NCI-H748 treated with DMSO at 0.1 percent for 48 hours (cell line): ENCODE measurements around the gene RALGPS1.

Experiments used
- DNase-seq: peaks from one replicate; lab custom pipeline; 2025; lab: John Stamatoyannopoulos, UW

Gene RALGPS1

DNA sequence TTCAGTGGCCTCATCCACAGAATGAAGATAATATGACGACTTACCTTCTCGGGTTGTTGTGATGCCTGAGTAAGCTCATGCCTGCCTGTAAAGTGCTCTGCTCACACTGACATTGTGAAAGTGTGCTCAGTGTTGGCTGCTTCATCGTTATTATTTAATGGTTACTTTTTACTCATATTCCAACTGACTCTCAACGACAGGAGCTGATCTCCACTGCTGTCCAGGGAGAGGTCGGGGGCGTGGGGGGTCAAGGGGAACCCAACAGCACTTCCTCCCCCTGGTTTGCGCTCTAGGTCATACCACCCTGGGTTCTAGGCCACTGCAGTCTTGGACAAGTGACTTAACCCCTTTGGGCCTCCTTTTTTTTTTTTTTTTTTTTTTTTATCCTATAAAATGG lies 260.7 kb downstream of the RALGPS1 start:
- DNase-seq = no peak

DNA sequence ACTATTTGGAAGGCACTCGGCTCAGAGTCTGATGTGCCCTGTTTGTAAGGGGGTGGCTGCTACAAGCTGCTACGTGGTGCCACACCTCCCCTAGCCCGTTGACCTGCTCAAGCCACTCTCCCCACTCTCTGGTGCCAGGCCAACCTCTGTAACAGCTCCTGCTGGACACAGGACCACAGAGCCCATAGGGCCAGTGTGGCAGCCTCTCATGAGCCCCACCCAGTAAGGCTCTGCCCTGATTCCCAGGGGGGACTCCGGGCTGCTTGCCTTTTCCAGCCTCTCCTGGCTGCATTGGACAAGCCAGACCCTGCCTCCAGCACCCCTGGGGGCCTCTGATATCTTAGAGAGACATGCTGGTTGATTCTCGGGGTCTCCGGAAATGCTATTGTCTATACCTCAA lies 261.2 kb downstream of the RALGPS1 start:
- DNase-seq = no peak

DNA sequence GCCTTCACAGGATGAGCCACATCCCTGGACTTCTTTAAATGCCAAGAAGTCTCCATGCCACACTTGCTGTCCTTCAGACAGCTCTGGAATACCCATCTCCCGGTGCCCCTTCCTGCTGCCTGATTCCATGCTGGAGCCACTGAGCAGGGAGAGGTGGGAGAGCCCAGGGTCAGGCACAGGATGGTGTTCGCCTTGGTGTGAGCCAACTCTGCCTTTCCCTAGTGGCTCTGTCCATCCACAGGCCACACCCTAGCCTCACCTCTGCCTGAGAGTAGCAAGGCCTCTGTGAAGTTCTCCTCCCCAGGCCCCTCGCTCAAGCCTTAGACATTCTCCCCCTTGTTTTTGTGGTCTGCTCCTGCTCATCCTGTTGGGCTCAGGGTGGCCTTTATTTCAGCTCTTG lies 262.0 kb downstream of the RALGPS1 start:
- no peak for DNase-seq

DNA sequence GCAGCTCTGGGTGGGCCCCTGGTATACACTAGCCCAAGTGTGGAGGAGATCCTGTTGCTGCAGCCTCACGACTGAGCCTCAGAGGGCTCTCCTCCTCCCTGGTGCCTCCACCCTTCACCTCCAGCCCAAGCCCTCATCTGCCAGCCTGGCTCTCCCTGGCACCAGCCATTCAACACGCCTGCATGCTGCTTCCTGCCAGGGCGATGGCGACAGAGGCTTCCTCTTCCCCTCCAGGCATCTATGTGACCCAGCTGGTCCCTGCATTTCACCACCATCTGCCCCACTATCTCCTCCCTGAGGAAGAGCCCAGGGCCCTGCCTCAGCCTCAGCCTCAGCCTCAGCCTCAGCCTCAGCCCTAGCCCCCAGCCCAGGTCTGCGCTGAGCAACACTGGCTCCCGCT lies 262.6 kb downstream of the RALGPS1 start:
- DNase-seq = no peak

DNA sequence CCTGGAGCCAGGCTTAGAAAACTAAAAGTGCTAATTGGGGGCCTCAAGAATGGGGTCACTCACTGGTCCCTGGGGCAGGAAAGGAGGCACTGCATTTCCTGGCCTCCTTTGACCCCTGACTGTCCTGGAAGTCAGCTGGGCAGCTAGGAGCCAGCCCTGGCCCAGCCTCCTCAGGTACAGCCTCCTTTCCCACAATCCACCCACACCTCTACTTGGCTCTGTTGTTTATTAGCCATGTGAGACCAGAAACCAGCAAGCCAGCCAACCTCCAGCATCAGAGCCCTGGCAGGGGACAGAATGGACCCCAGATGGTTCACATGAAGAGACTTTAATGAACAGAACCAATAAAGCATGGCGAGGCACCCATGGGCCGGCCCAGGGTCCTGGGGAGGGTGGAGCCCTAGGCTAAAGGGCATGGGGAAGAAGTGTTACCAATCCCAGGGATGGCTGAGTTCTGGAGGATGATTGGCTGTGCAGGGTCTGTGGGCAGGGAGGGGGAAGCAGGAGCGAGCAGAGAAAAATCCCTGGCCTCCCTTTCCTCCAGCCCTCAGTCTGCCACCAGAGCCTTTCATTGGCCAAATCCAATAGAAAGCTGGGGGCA lies 263.2 kb downstream of the RALGPS1 start:
- no peak for DNase-seq

DNA sequence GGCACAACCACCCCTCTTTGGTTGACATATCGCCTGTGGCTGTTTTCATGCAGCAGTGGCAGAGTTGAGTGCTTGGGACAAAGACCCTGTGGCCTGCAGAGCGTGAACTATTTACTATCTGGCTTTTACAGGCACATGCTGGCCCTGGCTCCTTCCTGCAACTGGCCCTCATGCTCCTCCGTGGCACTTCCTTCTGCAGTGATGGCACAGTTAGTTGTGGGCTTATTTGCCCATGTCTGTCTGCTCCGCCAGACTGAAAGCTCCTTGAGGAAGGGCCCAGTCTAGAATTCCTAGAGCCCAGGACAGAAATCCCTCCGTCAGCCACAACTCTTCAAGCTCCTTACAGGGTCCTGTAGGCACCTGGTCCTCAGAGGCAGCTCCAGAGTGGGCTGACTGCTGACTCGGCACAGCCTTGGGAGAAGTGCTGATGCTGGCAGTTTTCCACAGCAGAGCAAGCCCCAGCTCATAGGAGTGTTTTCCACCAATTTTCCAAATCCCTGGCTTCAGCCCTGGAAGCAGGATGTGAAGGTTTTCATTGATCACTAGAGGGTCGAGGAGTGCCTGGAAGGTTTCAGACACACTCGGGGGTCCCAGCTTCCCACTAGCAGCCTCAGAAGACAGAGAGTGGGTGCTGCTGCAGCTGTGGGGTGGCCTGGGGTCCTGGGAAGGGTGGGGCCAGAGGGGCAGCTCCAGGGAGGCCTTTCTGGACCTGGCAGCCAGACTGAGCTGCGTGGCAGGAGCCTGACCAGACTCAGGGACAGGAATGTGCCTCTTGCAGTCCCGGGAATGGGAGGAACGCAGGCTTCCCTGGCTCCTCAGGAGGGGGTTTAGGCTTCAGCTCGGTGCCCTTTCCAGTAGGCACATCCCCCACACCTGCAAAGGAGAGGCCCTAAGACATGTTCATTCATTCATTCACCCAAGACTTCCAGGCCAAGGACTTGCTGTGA lies 264.4 kb downstream of the RALGPS1 start:
- DNase-seq = no peak

DNA sequence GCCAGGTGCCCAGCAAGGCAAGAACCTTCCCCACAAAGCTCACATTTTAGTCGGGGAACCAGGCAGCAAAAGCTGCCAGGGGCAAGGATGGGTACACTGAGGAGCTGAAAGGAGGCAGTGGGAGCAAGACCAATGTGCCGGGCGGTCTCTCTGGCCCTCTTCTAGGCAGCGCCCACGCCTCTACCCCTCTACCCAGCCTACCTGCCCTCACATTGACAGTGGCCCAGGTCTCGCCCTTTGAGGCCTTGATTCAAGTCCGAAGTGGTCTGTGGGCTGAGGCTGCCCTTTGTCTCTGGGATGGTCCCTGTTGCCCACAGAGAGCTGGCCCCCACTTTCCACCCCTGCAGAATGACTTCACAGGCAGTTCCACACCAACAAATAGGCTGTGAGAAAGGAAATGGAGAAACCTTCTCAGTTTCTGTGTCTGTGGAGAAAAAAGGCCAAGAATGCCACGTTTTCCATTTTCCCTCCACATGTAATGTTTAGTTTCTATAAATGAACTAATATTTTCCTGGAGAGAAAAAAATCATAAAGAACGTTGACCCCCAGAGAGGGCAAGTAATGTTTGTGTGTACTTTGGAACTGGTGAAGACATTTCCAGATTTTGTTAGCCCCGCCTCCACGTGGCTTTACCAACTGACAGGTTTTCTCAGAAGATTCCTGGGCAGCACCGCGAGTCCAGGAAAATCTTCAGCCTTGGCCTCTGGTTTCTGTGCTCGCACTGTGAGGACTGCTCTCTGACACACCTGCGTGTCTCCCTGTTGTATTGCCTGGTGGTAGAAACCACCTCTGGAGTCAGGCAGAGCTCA lies 265.3 kb downstream of the RALGPS1 start:
- no peak for DNase-seq

DNA sequence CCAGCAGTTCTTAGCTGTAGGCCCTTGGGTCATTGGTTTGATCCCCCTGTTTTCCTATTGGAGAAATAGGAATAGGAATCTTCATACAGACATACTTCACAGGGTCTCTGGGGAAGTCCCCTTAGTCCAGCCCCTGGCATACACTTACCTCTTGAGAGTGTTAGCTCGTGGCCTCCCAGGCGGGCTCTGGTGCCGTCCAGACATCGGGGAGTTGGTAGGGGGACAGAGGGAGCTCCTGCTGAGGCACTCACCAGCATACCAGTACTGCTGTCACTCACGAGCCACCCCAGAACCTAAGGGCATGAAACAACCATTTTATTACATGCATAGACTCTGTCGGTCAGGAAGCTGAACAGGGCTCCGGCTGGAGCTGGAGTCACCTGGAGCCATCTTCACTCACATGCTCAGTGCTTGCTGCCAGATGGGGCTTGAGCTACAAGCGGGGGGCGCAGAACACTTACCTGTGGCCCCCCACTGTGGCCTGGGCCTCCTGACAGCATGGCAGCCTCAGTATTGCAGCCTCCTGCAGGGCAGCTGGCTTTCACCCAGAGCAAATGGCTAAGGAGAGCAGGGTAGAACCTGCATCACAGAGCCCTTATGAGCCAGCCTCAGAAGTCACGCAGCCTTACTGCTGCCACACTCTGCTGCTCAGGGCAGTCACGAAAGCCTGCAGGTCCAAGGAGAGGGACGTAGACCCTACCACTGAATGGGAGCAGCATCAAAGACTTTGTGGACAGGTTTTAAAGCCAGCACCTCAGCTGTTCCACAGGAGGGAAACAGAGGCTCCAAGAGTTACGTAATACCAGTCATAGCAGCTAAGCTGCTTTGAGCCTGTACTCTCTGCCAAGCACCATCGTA lies 266.1 kb downstream of the RALGPS1 start:
- DNase-seq = no peak

DNA sequence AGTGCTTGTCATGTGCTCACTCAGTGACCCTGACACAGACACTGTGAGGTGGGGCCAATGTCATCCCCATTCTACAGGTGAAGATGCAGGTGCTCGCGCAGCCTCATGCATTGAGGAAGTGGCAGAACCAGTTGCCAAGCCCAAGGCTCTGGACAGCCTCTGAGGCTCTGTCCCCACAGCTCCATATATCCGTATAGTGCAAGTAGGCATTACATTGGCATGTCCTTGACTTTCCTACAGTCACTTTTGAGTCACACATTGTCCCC lies 266.7 kb downstream of the RALGPS1 start:
- DNase-seq = no peak

DNA sequence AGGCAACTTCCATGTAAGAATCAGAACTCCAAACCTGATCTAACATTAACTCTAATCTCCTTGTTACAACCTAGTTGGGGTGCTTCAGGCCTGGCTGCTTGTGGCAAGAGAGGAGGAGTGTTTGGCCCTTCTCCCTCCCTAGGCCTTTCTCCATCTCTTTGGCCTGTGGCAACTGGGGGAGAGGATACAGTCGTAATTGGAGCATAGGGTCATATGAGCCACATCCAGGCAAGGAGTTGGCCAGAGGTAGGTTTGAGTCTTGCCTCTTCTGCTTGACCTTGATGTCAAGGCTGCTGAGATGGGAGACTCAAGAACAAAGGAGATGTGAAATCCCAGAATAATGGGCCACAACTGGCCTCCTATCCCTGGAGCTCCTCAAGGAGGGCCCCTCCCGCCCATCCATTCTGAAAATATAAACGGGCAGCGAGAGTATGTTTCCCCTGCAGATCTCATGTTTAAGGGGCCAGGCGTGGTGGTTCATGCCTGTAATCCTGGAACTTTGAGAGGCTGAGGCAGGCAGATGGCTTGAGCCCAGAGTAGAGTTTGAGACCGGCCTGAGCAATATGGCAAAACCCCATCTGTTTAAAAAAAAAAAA lies 267.1 kb downstream of the RALGPS1 start:
- DNase-seq = no peak

DNA sequence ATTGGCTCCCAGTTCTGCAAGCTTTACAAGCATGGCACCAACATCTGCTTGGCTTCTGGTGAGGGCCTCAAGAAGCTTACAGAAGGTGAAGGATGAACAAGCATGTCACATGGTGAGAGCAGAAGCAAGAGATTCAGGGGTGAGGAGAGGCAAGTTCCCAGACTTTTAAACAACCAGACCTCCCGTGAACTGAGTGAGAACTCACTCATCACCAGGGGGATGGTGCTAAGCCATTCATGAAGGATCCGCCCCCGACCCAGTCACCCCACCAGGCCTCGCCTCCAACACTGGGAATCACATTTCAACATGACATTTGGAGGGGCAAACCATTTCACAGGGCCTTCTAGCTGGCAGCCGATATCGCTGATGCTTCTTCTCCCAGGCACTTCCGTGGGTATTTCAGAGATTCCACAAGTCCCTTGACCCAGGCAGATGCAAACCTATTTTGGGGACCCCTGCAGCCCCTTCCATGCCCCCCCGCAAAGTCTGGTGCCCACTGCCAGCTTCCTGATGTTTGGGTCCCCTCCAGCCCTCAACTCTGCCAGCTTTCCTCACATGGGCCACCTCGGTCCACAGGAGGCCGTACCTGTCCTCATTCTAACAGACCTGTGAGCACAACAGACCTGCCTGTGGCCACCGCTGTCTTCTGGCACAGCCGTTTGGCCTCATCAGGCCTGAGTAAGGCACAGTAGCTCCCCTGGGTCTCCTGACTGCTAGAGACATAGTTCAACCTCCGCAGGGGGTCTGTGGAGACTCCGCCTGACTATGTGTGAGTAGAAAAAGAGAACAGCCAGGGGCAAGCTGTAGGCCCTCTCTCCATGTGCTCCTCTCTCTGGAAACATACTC lies 268.5 kb downstream of the RALGPS1 start:
- no peak for DNase-seq

DNA sequence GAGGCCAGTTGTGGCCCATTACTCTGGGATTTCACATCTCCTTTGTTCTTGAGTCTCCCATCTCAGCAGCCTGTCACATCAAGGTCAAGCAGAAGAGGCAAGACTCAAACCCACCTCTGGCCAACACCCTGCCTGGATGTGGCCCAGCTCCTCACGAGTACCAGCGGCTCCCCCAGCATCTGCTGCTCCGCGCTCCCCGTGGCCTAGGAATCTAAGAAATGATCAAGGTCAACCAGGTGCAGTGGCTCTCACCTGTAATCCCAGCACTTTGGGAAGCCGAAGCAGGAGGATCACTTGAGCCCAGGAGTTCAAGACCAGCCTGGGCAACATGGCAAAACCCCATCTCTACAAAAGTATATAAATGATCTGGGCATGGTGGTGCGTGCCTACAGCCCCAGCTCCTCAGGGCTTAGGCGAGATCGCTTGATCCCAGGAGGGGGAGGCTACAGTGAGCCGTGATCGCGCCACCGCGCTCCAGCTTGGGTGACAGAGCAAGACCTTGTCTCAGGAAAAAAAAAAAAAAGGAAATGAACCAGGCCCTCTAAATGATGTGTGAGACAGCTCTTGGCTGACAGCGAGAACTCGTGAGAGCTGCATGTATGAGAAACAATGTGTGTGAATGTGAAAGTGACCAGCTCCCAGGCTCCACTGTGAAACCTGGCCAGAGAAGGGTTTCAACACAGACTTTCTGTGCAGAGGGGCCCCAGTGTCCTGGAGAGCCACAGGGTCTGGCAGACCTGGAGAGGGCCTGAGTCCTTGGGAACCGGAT lies 269.4 kb downstream of the RALGPS1 start:
- no peak for DNase-seq

DNA sequence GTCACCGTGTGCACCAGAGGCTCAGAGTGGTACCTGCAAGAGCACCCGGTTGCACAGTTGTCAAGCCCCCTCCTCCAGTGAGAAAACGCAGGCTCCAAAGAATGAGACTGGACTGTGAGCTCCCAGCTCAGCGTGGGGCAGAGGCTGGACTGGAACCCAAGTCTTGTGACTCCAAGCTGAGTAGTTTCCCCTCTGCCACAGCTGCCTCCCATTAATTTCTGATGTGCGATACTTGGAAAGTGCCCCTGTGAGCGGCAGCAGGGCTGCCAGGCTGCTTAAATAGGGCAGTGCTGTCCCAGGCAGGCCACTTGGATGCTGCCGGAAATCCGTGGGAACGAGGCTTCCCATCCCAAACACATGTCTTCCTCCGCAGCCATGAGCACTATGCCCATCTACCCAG lies 270.1 kb downstream of the RALGPS1 start:
- no peak for DNase-seq

DNA sequence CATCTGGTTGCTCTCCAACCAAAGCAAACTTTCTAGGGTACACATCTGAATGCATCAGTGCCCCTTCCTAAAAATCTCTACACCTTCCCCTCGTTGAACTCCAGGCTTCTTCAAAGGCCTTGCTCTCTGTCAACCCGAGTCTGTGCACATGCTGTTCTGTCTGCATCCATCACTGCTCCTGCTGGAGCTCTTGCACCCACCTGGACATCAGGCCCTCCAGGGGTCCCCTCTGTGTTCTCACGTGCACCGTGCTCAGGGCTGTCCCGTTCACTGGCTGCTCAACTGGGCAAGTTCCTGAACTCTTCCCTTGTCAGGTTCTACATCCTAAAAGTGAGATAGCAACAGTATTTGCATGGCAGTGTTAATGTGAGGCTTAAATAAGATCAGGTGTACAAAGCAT lies 270.6 kb downstream of the RALGPS1 start:
- no peak for DNase-seq

DNA sequence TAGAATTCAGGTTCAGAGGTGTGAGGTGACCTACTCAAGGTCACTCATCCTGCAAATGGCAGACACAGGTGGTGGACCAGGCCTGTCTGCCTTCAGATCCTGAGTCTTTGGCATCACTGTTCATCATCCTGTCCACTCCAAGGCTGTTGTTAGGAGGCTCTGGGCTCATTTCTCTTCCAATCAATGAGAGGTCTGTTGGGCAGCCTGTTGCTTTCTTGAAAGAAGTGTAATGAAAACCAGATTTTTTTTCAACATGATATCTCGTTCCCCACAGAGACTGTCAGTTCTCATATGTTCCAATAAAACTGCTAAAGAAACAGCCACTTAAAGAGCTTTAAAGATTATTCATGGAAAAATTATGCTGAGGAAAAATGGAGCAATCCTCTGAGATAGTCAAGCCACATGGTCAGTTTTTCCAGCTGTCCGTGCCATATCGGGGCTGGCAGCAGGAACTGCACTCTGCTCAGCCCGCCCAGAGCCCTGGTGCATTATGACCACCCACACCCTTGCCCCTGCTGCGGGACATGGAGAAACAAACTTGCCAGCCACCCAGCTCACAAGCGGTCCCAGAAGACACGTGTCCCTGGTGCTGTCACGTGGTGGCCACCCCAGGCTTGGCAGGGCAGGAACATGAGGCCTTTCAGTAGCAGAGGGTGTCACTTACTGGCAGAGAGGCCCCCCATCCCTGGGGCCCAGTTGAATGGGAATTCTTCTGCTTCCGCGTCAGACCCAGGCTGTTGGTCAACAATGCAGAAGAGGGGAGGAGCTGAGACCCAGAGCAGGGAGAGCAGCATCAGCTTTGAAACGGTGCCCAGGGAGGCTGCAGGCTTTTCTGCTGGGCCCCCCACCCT lies 271.6 kb downstream of the RALGPS1 start:
- DNase-seq = no peak

DNA sequence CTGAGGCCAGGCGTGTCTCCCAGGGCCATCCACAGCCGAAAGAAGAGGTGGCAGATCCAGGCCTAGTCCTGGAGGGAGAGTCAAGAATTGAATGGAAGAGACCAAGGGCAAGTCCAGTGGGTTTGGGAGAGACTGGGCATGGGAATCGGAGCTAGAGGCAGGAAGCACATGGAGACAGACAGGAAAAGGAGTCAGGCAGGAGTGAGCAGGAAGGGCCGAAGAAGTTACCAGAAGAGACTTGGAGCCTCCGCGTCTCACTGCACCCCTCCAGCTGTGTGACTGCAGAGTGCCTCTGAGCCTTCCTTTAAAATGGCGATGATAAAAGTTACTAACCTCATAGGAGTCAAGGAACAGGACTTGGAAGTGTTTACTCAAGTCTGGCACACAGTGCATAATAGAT lies 272.2 kb downstream of the RALGPS1 start:
- DNase-seq = no peak

DNA sequence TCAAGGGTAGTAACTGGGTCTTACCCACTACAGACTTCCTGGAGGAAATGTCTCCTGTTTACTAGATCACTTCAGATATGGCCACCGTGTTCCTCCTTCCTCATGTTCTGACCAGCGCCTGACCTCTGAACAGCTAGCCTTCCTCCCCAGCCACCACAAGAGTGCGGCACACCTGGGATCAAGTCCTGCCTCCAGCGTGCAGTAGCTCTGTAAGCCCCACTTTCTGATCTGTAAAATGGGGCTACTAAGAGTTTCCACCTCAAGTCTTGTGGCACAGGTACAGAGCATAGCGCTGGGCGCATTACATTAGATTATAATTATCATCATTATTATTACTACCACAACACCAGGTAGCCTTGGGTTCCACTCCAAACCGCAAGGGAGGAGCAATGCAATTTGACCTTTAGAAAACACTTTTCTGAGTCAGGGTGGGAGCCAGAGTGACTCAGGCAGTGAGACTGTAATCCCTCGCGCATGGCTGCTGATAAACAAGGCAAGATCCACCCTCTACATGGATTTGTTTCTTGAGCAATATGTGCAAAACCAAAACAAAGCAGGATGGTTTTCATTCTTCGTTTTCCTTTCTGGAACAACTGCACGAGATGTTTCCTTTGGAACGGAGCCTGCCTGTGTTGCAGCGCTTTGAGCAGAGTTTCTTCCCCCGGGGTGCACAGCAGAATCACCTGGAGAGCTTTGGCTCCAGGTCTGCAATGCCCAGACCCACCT lies 272.8 kb downstream of the RALGPS1 start:
- no peak for DNase-seq

DNA sequence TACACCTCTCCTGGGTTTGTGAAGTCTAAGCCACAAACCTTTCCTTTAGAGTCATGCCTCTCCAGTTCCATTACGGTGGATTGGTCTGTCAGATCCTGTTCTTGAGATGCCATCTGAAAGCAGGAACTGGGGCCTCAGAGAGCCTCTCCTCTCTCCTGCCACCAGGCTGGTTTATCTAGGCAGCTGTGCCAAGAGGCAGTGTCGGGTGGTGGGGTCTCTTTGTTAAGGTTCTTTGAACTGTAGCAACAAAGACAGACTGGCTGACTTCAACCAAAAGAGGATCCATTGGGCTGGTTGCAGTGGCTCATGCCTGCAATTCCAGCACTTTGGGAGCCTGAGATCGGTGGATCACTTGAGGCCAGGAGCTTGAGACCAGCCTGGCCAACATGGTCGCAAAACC lies 273.8 kb downstream of the RALGPS1 start:
- no peak for DNase-seq
